ENCODE results near the gene ASCL4.

ASCL4 gene

DNA sequence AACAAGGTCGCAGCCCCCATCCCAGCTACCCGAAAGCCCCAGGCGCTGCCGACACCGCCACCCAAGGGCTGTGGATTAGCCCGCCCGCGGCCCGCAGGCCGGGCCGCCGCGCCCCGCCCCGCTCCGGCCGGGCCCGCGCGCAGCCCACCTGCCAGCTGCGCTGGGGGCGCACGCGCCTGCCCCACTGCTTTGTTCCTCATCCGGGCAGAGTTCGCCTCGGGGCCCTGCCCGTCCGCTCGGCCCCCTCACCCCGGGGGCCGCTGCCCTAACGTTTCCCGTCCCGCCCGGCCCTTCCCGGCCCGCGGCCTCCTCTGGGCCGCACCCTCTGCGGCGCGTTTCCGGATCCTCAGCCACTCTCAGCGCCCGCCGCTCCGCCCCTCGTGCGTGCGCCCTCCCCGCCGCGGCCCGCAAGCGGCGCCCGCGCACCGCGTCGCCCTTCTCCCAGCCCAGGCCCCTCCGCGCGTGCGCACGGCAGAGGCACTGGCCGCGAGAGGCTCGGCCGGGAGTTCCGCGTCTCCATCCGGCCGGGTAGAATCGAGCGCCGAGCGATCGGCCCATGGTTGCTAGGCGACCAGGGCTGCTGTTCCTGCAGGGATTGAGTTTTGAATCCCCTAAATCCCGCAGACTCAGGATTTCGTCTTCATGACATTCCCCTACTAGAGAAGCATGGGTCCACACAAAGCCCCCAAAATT, 13.5 kb upstream of the ASCL4 start, which contains the start of gene PRDM4:
PRDM4 (minus strand) TSS at position 329 of the 693 bp plus-strand sequence. CDS start 622 bp downstream, outside the sequence.
- Histone ChIP-seq H3K9me3 (ENCODE audit: control insufficient read depth, insufficient read depth, low read length) (no peaks in the 10 kb centered on the region), H3K79me2 (ENCODE audit: control insufficient read depth, low read length) (peaks cover 42% of the 10 kb centered on the region), H3K4me1 (ENCODE audit: control insufficient read depth, low read length) (peaks cover 23% of the 10 kb centered on the region), H3K27me3 (ENCODE audit: control insufficient read depth, low read length) (no peaks in the 10 kb centered on the region), H3K4me3 (ENCODE audit: low read length) (peak within 1 kb of the TSS; percentile 83), H3F3A (ENCODE audit: control insufficient read depth, insufficient read depth) (no peaks in the 10 kb centered on the region), H3K9me2 (replicated peaks; ENCODE audit: control insufficient read depth, low read length) (no peaks in the 10 kb centered on the region), H3K27ac (ENCODE audit: low read depth, low read length) (peak within 1 kb of the TSS; percentile 42), H3K36me3 (ENCODE audit: control insufficient read depth, low read length) (peaks cover 45% of the 10 kb centered on the region), H3K4me2 (ENCODE audit: low read length) (peak within 1 kb of the TSS; percentile 81), H4K20me1 (ENCODE audit: control insufficient read depth, insufficient read depth, low read depth, low read length) (peaks cover 8% of the 10 kb centered on the region)
- TF ChIP-seq, protein P1, sequence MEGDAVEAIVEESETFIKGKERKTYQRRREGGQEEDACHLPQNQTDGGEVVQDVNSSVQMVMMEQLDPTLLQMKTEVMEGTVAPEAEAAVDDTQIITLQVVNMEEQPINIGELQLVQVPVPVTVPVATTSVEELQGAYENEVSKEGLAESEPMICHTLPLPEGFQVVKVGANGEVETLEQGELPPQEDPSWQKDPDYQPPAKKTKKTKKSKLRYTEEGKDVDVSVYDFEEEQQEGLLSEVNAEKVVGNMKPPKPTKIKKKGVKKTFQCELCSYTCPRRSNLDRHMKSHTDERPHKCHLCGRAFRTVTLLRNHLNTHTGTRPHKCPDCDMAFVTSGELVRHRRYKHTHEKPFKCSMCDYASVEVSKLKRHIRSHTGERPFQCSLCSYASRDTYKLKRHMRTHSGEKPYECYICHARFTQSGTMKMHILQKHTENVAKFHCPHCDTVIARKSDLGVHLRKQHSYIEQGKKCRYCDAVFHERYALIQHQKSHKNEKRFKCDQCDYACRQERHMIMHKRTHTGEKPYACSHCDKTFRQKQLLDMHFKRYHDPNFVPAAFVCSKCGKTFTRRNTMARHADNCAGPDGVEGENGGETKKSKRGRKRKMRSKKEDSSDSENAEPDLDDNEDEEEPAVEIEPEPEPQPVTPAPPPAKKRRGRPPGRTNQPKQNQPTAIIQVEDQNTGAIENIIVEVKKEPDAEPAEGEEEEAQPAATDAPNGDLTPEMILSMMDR (IDR thresholded peaks at IDR 0.05; ENCODE audit: low read depth, low read length, poor library complexity, severe bottlenecking): peak; percentile 50
- no peak for TF ChIP-seq EZH2phosphoT487 (IDR thresholded peaks at IDR 0.05; ENCODE audit: borderline replicate concordance, low read length)

DNA sequence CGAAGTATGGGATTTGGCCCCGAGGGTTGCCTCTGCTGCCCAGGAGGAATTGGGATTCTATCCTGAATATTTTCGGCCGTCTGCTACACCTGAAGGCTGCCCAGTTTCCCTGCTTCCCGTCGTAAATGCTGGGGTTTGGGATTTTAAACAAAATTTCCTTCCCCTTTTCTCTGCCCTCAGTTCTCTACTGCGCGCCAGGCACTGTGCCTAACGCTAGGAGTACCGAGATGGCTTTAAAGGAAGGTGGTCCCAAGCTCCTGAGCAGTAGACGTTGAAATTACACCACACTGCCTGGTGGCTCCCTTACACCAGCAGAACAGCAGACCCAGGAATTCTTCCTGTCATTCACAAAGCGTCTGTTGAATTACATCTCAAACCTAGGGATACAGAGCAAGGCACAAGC, 13.0 kb upstream of the ASCL4 start:
- Histone ChIP-seq H3K9me3 (ENCODE audit: control insufficient read depth, insufficient read depth, low read length) (no peaks in the 10 kb centered on the region), H3K27ac (ENCODE audit: low read depth, low read length) (no peak overlapping the region), H4K20me1 (ENCODE audit: control insufficient read depth, insufficient read depth, low read depth, low read length) (peaks cover 8% of the 10 kb centered on the region), H3K4me1 (ENCODE audit: control insufficient read depth, low read length) (peaks cover 23% of the 10 kb centered on the region), H3K79me2 (ENCODE audit: control insufficient read depth, low read length) (peaks cover 42% of the 10 kb centered on the region), H3F3A (ENCODE audit: control insufficient read depth, insufficient read depth) (no peaks in the 10 kb centered on the region), H3K4me2 (ENCODE audit: low read length) (peak overlapping the region; percentile 73), H3K4me3 (ENCODE audit: low read length) (peak overlapping the region; percentile 83), H3K9me2 (replicated peaks; ENCODE audit: control insufficient read depth, low read length) (no peaks in the 10 kb centered on the region), H3K36me3 (ENCODE audit: control insufficient read depth, low read length) (peaks cover 39% of the 10 kb centered on the region), H3K27me3 (ENCODE audit: control insufficient read depth, low read length) (no peaks in the 10 kb centered on the region)
- TF ChIP-seq, protein P1 (IDR thresholded peaks at IDR 0.05; ENCODE audit: low read depth, low read length, poor library complexity, severe bottlenecking): no peak
- no peak for TF ChIP-seq EZH2phosphoT487 (IDR thresholded peaks at IDR 0.05; ENCODE audit: borderline replicate concordance, low read length)

DNA sequence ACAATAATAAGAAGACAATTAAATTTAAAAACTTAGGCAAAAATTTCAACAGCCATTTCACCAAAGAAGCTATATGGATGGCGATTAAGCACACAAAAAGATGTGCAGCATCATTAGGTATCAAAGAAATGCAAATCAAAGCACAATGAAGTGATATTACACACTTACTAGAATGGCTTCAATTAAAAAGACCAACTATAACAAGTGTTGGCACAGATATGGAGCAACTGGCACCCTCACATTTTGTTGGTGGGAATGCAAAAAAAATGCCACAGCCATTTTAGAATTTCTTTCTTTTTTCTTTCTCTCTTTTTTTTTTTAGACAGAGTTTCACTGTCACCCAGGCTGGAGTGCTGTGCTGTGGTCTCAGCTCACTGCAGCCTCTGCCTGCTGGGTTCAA, 11.6 kb upstream of the ASCL4 start:
- H3K9me2 ChIP-seq (replicated peaks; ENCODE audit: control insufficient read depth, low read length): no peaks in the 10 kb centered on the region

More for the DNA sequence above, 11.6 kb upstream of the ASCL4 start:
- H3K79me2 ChIP-seq (ENCODE audit: control insufficient read depth, low read length): peaks cover 28% of the 10 kb centered on the region
- H3K4me2 ChIP-seq (ENCODE audit: low read length): no peak overlapping the region
- peaks cover 25% of the 10 kb centered on the region for H3K36me3 ChIP-seq (ENCODE audit: control insufficient read depth, low read length)
- peaks cover 8% of the 10 kb centered on the region for H4K20me1 ChIP-seq (ENCODE audit: control insufficient read depth, insufficient read depth, low read depth, low read length)
- peaks cover 23% of the 10 kb centered on the region for H3K4me1 ChIP-seq (ENCODE audit: control insufficient read depth, low read length)
- H3K27me3 ChIP-seq (ENCODE audit: control insufficient read depth, low read length): no peaks in the 10 kb centered on the region
- no peak overlapping the region for H3K4me3 ChIP-seq (ENCODE audit: low read length)
- no peaks in the 10 kb centered on the region for H3K9me3 ChIP-seq (ENCODE audit: control insufficient read depth, insufficient read depth, low read length)
- no peak overlapping the region for H3K27ac ChIP-seq (ENCODE audit: low read depth, low read length)
- no peaks in the 10 kb centered on the region for H3F3A ChIP-seq (ENCODE audit: control insufficient read depth, insufficient read depth)
- TF ChIP-seq, protein P1 (IDR thresholded peaks at IDR 0.05; ENCODE audit: low read depth, low read length, poor library complexity, severe bottlenecking): no peak
- no peak for TF ChIP-seq EZH2phosphoT487 (IDR thresholded peaks at IDR 0.05; ENCODE audit: borderline replicate concordance, low read length)

All from DOHH2 (cell line).